ENCODE measurements around the gene CHMP5. TPM values are rescaled to one million over a fixed set of nuclear protein-coding genes. Genes with fewer than 3 reads are reported as not detected.
A peak's percentile ranks its signal among the peaks of the same experiment; 100 is the strongest.

CHMP5 gene
- polyA plus RNA-seq, 3 donors: 105 to 112 (median 110) TPM

DNA sequence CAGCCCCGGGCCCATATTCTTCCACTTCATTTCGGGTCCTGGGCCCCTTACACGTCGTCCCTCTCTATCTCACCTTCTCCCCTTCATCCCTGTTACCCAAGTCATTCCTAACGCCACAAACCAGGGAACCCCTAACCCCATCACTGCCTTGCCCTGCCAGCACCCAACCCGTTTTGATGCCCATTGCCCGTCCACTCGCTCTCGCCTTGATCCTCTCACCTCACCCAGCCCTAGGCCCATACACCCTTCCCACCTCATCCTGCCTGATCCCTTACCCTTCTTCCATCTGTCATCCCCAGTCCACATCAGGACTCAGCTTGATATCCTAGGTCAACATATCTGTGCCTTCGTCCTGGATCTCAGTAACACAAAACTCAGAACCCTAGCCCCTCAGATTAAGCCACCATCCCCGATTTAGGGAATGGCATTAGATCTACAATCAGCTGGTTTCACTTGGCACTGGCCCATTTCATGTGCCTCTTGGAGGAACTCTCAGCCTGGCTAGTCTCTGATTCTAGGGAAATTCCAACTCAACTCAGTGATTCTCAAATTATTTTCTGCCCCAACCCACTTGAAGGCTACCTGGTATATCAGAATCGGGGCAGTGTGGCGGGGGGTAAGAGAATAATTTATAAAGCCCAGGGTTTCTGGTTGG lies 489 bp downstream of the CHMP5 start:
- no peak for DNase-seq

DNA sequence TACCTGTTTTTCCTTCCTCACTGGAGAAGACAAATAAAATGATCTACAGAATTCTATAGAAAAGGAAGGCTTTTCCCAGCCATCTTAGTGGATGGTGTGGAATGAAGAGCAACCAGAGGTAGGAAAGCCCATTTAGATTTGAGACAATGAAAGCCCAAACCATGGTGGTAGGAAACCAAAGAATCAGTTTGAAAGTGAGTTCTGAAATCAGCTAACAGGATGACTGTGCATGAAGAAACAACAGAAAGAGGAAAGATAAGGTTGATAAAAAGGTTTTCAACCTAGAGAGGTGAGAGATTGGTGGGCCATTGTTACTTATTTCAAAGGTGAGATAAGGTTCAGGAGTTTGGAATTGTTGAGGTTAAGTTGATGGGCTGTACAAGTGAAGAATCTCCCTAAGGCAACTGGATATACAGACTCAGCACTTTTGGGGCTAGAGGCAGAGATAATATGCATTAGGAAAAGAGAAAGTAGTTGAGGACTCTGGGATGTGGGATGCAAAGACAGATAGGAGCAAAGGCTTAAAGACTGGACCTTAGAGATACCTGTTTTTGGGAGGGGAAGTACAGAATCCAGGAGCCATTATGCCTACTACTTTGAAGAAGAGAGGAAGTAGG lies 2.4 kb downstream of the CHMP5 start:
- no peak for DNase-seq

DNA sequence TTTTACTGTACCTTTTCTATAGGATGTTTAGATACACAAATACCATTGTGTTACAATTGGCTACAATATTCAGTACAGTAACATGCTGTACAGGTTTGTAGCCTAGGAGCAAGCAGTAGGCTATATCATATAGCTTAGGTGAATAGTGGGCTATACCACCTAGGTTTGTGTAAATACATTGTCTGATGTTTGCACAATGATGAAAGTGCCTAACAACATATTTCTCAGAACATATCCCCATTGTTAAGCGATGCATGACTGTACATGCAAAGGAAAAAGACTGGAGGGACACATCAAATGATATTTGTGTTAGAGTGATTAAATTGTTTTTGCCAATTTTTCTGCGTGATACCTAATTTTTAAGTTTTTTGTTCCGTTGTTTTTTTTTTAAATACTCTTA lies 5.3 kb downstream of the CHMP5 start:
- DNase-seq: no peak

DNA sequence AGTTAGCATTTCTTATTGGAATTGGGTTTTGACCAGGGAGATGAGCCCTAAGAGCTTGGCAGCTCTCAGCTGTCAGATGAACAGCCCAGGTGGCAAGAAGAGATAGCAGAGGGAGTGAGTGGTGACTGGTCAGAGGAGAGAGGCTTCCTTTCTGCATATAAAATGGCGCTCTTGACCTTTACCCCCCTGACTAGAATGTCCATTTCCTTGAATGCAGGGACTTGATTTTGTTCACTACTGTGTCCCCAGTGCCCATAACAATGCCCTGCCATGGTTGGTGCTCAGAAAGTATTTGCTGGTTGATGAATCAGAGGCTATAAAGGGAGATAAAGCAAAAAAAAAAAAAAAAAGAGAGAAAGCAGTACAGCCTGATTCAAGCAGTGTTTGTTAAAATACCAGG lies 7.2 kb downstream of the CHMP5 start:
- no peak for DNase-seq

DNA sequence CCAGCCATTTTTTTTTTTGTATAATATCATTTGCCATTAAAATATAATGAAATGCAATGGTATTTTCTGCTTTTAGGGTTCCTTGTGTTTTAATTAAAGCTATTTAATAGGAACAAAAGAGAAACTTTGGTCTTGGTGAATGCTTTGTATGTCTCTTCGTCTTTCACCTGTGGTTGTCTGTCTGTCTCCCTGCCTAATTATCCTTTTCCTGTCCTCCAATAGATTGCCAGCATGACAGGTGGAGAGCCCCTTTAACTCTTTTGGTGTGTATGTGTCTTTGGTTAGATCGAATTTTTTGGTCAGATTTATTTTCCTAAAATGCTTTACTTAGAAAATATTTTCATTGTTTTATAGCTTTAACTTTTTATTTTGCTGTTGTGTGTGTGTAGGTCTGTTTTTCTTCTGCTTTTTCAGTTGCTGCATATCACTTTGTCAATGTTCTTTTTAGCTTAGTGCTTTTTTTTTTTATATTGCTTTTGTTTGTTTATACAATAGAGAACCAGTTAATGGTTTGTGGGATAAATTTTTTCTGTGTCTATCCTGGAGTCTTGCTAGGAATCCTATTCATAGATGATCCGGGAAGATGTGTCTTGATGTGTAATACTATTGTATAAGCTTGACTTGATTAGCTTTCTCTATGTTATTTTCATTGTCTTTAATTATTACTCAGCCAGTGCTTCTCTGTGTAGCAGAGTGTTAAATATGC lies 8.6 kb downstream of the CHMP5 start:
- no peak for DNase-seq

DNA sequence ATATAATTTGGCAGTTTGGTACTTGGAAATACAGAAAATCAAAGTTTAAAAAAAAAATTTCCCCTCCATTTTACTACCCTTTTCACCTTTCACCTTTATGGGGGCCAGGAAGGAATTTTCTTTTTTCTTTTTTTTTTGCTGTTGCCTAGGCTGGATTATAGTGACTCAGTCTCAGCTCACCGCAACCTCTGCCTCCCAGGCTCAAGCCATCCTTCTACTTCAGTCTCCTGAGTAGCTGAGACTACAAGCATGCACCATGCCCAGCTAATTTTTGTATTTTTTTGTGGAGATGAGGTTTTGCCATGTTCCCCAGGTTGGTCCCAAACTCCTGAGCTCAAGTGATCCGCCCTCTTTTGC lies 9.1 kb downstream of the CHMP5 start:
- no peak for DNase-seq

DNA sequence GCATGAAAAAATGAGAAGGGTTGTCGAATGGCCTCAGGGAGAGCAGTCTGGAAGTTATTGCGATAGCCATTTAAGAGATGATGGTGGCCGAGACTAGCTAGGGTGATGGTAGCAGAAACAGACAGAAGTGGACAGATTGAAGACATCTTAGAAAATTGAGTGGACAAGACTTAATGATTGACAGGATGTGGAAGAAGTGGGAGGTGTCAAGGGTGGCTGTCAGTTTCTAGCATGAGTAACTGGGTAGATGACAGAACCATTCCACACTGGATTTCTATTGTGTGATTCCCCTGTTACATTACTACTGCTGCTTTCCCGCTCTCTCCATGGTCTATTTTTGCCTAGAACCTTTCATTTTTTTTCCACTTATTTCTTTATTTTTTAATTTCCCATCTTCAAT lies 12.6 kb downstream of the CHMP5 start:
- no peak for DNase-seq

DNA sequence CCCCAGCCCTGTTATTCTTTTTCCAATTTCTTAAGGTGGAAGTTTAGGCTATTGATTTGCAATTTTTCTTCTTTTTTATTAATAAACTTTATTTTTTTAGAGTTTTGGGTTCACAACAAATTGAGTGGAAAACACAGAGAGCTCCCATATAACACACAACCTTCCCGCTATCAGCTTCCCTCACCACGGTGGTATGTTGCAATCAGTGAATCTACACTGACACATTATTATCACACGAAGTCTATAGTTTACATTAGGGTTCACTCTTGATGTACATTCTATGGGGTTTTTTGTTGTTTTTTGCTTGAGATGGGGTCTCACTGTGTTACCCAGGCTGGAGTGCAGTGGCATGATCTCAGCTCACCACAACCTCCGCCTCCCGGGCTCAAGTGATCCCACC lies 20.7 kb downstream of the CHMP5 start:
- DNase-seq: no peak

DNA sequence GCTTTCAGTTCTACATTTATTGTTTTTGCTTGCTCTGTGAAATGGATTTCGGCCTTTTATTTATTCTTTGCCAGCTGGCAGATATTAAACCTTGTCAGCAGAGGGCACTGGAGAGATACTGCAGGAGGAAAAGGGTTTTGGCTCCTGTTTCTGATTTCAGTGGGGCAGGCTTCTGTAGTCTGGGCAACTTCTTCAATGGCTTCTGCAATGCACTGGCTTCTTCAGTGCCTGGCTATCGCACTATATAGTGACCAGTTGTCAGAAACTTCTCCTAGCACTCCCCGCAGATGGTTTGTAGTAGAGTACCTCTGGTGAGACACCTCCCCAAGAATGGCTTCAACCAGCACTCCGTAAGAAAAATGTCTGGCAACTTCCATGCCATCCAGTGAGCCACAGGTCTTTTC lies 22.2 kb downstream of the CHMP5 start:
- DNase-seq: peak; percentile 44

DNA sequence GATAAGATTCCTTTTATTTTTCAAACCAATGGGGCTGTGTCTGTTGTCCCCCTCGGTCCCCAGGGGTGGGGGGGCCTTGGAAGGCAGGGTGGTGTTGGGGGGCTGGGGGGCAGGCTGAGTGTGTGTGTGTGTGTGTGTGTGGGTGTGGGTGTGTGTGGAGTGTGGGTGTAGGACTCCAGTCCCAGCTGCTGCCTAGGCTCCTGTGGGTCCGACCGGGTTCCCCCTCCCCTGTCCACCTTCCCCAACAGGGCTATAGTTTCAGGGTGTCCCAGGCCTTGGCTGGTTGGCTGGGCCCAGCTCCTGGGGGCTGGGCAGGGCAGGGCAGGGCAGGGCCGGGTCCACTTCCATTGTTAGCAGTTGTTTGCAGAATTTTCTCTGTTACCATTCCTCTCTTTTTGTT lies 23.4 kb downstream of the CHMP5 start:
- no peak for DNase-seq

DNA sequence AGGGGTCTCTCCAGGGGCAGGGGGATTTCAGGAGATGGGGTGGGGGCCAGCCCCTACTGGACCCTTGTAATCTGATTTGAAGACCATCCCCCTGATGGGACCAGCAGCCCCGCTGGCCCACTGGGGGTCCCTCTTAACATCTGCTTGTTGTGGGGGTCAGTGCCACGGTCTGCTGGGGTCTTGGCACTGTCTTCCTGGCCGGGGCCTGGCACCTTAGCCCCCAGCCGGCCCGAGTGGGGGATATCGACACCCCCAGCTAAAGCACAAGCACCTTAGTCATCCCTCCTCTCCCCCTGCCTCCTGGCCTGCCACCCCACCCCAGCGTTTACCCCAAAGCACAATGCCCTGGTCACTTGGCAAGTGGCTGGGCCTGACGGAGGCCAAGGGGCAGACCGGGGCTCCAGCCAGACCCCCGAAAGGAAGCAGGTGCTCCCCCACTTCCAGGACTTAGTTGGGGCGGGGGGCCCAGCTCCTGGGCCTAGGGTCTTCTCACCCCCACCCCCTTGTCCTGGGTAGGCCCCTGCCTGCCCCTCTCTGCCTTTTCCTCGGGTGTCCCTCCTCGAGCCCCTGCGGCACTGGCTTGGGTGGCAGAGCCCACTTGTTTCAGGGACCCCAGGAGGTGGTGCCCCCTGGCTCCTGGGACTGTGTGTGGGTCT lies 24.1 kb downstream of the CHMP5 start:
- no peak for DNase-seq

DNA sequence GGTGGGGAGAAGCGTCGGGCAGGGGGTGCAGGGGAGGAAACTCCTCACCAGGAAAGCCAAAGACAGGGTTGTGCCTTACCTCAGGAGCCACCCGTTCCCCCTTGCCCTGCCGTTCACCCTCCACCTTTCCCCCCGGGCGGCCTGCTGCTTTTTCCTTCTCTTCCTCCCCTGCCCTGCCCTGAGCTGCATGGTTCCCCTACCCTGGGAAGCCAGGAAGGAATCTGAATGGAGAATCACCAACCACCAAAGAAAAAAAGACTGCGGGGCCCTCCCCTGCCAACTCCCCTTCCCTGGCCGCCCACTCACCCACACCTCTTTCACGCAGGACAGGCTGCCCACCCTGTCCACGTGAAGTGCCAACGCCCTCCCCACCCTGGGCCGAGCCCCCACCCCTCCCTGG lies 24.6 kb downstream of the CHMP5 start:
- DNase-seq: no peak

DNA sequence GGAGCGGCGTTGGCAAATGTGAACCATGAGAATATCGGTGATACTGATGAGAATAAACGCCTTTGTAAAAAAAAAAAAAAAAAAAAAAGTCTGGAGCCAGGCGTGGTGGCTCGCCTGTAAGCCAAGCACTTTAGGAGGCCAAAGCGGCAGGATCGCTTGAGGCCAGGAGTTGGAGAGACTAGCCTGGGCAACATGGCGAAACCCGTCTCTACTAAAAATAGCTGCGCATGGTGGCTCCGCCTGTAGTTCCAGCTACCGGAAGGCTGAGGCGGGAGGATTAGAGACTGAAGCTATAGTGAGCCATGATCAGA lies 25.0 kb downstream of the CHMP5 start:
- DNase-seq: no peak

DNA sequence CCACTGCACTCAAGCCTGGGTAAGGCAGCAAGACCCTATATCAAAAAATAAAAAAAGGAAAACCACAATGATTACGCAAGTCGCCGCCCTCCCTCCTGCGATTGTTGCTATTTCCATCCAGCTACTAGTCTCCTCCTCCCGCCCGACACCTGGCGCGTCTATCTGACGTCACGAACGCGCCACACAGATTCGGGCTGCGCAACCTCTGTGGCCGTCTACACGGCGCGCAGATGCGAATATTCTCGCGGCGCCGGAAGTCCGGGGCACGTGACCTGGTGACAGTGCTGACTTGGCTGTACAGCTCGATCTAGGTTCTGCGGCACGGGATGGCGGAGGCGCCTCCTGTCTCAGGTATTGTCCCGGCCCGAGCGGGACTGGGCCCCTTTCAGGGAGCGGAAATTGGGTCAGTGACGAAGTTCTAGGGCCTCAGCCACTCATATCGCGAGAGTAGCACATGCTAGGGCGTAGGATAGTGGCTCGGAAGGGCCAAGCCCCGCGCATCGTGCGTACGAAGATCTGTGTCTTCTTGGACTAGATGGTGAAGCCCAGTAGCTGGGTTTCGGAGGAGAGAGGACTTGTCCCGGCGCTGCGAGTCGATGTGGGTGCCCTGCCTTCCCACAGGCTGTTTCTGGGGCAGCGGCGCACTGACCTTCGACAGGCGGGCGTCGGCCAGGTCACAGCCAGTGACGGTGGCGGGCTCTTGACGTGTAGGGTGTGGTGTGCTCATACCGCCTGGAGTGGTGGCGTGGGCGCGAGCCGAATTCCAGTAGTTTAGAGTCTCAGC lies 25.6 kb downstream of the CHMP5 start, which contains the start of gene NFX1:
NFX1 (plus strand) TSS at position 270 of the 784 bp plus-strand sequence; CDS start at position 327, 57 bp downstream.
- peak; percentile 99 for DNase-seq

DNA sequence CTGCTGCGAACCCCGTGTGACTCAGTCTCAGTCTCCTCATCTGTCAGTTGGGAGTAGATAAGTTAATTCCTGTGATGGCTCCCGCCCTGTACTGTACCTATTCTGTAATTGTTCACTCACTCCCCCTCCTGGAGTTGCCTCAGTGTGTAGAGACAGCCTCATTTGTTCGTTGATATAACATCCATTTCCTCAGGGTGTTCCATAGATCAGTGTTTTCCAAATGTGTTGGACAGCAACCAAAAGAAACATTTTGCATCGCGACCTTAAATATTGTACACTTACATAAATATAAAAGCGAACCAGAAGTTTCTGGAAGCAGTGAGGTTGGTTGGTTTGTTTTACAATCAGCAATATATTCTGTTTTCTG lies 26.2 kb downstream of the CHMP5 start:
- no peak for DNase-seq

DNA sequence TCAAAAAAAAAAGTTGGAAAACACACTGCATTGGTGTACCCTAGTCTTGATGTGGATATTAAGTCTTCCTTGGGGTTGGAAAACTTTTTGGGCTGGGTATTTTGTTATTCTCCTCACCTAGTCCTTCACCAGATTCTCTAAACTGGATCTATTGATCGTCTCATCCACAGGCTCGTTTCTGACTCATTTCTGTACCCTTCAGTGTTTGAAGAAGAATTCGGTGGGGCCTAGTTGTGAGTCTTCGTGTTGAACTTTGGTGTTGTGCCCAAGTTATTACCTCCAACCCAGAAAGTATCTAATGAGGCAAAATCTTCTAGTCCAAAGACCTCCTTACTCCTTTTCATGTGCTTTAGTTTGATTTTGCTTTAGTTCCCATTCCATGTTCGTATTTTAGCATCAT lies 27.1 kb downstream of the CHMP5 start:
- no peak for DNase-seq

DNA sequence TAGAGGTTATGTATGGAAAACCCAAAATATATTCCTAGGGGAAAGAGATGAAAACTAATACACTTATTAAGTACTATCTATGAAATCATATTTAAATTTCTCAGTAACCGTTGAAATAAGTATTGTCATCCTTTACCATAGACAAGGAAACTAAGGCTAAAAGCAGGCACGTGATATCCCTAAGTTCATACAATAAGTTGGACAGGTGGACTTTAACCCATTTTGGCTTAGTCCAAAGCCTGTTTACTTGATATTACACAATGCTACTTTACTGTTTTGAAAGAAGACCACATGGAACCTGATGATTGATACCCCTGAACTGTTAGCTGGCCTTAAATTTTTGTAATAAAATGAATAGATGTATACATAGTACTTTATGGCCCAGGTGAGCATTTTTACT lies 28.9 kb downstream of the CHMP5 start:
- no peak for DNase-seq

DNA sequence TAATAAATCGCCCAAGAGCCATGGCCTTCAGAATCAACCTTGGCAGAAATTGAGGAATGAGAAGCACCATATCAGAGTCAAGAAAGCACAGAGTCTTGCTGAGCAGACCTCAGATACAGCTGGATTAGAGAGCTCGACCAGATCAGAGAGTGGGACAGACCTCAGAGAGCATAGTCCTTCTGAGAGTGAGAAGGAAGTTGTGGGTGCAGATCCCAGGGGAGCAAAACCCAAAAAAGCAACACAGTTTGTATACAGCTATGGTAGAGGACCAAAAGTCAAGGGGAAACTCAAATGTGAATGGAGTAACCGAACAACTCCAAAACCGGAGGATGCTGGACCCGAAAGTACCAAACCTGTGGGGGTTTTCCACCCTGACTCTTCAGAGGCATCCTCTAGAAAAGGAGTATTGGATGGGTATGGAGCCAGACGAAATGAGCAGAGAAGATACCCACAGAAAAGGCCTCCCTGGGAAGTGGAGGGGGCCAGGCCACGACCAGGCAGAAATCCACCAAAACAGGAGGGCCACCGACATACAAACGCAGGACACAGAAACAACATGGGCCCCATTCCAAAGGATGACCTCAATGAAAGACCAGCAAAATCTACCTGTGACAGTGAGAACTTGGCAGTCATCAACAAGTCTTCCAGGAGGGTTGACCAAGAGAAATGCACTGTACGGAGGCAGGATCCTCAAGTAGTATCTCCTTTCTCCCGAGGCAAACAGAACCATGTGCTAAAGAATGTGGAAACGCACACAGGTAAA lies 30.0 kb downstream of the CHMP5 start:
- no peak for DNase-seq

DNA sequence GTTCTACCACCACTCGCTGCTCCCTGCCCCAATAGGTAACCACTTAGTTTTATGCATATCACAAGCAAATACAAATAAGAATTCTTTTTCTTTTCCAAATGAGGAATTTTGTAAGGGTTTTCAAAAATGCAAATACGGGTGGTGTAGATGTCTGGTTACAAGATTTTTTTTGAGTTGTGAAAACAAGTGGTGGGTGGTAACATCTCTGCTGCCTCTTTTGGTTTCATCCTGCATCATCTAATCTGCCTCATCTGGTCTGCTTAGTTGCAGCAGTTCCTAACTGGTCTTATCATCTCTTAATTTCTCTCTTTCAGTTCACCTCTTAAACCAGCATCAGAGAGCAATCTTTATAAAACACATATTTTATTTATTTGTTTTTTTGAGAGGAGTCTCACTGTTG lies 30.7 kb downstream of the CHMP5 start:
- no peak for DNase-seq

DNA sequence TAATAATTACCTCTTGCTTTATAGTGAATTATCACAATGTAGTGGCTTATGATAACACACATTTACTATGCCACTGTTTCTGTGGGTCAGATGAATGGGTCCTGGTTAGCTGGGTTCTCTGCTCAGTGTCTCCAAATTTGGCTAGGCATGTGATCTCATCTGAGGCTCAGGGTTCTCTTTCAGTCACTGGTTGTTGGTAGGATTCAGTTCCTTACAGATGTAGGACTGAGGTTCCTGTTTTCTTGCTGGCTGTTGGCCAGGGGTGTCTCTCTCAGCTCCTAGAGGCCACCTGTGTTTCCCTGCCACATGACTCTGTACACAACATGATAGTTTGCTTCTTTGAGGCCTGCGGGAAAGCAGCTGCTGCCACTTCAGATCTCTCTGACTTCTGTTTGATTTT lies 32.6 kb downstream of the CHMP5 start:
- no peak for DNase-seq

DNA sequence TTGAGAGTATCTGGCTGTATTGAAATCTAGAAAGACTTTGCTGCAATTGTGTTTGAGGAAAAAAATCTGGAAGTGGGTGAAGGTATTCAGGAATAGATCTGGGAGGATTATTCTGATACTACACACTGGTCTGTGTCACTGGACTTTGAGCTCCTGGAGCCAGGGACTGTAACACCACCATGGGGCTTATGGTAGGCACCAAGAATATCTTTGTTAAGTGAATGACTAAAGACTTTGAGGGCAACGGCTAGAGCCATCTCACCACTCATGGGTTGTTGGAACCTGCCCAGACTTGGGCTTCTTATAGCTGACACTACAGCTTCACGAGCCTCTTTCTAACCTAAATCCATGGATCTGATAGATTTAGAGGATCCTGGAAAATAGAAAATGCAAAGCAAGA lies 35.7 kb downstream of the CHMP5 start:
- DNase-seq: no peak

DNA sequence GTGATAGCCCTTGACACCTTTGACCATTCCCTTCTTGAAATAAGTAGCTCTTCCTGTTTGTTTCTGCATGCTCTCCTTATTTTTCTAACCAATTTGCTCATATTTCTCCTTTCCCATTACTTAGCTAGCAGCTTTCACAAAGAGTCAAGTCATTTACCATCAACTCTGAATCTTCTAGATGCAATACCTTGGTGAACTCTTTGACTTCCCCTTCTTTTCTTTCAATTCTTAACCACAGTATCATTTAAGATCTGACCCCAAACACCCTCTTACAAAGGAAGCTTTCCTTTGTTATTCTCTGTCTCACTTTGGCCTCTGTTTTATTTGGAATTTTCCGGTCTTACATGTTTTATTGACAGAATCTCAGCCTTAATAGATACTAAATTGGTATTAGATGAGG lies 39.5 kb downstream of the CHMP5 start:
- no peak for DNase-seq
